ENCODE data around the gene SHROOM3. TPM values are rescaled to one million over a fixed set of nuclear protein-coding genes. Genes with fewer than 3 reads are reported as not detected.

Gene SHROOM3
- total RNA-seq, 4 donors from 2014 or later: 20.3 to 50.9 (median 34.9) TPM

GRCh38 chr4:76584241-76585152, 149.5 kb downstream of the SHROOM3 start:
- Histone ChIP-seq H3K9me3 (no peaks in the 10 kb centered on the region), H3K27me3 (no peaks in the 10 kb centered on the region), H3K4me3 (no peak overlapping the region), H3K36me3 (no peaks in the 10 kb centered on the region), H3K4me1 (peaks cover 0 to 24% (median 1%) of the 10 kb centered on the region in 3 donors), H3K27ac (no peak overlapping the region)
- 58 to 82% methylated on average over 9 of the region's 9 CpGs for WGBS, 2 donors
- no peak for DNase-seq
- intact Hi-C loops (cut with DNase I): no loop called here
- TF ChIP-seq, protein P1, sequence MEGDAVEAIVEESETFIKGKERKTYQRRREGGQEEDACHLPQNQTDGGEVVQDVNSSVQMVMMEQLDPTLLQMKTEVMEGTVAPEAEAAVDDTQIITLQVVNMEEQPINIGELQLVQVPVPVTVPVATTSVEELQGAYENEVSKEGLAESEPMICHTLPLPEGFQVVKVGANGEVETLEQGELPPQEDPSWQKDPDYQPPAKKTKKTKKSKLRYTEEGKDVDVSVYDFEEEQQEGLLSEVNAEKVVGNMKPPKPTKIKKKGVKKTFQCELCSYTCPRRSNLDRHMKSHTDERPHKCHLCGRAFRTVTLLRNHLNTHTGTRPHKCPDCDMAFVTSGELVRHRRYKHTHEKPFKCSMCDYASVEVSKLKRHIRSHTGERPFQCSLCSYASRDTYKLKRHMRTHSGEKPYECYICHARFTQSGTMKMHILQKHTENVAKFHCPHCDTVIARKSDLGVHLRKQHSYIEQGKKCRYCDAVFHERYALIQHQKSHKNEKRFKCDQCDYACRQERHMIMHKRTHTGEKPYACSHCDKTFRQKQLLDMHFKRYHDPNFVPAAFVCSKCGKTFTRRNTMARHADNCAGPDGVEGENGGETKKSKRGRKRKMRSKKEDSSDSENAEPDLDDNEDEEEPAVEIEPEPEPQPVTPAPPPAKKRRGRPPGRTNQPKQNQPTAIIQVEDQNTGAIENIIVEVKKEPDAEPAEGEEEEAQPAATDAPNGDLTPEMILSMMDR (IDR thresholded peaks at IDR 0.05): no peak
- no peak for TF ChIP-seq POLR2A (IDR thresholded peaks at IDR 0.05)

DNA sequence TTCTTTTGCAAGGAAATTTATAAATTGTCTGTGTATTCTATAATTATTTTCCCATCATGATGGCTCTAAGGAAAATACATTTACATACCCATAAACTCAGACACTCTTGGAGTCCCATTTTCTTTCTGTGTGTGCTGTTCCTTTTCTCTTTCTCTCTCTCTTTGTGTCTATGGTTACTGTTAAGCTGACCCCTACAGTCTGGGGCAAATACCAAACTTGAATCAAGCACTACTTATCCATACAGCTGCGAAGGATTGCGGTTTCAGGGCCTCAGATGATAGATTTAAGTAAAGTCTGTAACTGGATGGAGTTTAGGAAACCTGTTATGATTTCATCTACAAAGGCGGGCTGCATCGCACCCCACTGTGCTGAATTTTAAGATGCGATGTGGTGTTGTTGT, 150.2 kb downstream of the SHROOM3 start:
- H3K27ac ChIP-seq: peak overlapping the region in 1 of 4 donors; percentile 46
- WGBS, 2 donors: 77 to 93% methylated on average over 5 of the region's 5 CpGs
- H3K36me3 ChIP-seq: no peaks in the 10 kb centered on the region
- intact Hi-C loops (cut with DNase I): no loop called here
- TF ChIP-seq, protein P1 (IDR thresholded peaks at IDR 0.05): no peak
- no peak for TF ChIP-seq POLR2A (IDR thresholded peaks at IDR 0.05)
- DNase-seq: no peak
- no peaks in the 10 kb centered on the region for H3K27me3 ChIP-seq
- no peak overlapping the region for H3K4me3 ChIP-seq
- peaks cover 0 to 30% (median 7%) of the 10 kb centered on the region in 3 donors for H3K4me1 ChIP-seq
- H3K9me3 ChIP-seq: no peaks in the 10 kb centered on the region

DNA sequence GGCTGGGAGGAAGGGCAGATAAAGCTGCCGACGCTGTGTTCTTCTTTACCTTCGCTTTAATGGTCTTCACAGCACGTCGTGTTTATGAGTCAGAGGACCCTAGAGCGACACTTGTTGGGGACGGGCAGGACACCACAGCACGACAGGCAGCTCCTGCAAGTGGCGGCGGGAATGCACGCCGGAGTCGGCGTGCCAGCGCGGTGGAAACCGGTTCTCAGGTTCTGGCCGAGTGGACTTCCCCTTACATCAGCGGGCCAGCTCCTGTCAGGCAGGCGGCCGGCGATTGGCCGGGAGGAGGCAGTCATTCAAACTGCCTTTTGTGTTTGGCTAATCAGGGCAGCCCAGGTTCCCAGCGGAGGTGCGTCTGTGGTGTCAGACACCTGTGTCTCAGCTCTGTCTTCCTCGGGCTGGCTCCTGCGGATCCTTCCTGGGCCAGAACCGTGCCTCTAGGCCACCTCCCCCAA, 150.9 kb downstream of the SHROOM3 start:
- Histone ChIP-seq H3K9me3 (no peaks in the 10 kb centered on the region), H3K36me3 (no peaks in the 10 kb centered on the region), H3K27ac (peak overlapping the region; percentile 9 to 46 (median 22)), H3K4me3 (peak overlapping the region; percentile 14 to 57 (median 34)), H3K4me1 (peaks cover 0 to 35% (median 7%) of the 10 kb centered on the region in 3 donors), H3K27me3 (no peaks in the 10 kb centered on the region)
- 19% methylated on average over 9 to 15 of the region's 28 CpGs for WGBS, 2 donors
- TF ChIP-seq, protein P1 (IDR thresholded peaks at IDR 0.05): peak in 2 of 6 experiments; percentile 9 to 40
- no peak for TF ChIP-seq POLR2A (IDR thresholded peaks at IDR 0.05)
- intact Hi-C loops (cut with DNase I): no loop called here
- DNase-seq: no peak

- intact Hi-C loops (cut with DNase I): no loop called here
- Histone ChIP-seq H3K27me3 (no peaks in the 10 kb centered on the region), H3K36me3 (no peaks in the 10 kb centered on the region), H3K4me1 (peaks cover 0 to 35% (median 7%) of the 10 kb centered on the region in 3 donors), H3K27ac (no peak overlapping the region), H3K4me3 (no peak overlapping the region), H3K9me3 (no peaks in the 10 kb centered on the region)
- no peak for DNase-seq
- 75 to 83% methylated on average over 2 of the region's 2 CpGs for WGBS, 2 donors
- no peak for TF ChIP-seq POLR2A (IDR thresholded peaks at IDR 0.05)
- TF ChIP-seq, protein P1 (IDR thresholded peaks at IDR 0.05): no peak
Measured at GRCh38 chr4:76588274-76588673, 153.2 kb downstream of the SHROOM3 start.

DNA sequence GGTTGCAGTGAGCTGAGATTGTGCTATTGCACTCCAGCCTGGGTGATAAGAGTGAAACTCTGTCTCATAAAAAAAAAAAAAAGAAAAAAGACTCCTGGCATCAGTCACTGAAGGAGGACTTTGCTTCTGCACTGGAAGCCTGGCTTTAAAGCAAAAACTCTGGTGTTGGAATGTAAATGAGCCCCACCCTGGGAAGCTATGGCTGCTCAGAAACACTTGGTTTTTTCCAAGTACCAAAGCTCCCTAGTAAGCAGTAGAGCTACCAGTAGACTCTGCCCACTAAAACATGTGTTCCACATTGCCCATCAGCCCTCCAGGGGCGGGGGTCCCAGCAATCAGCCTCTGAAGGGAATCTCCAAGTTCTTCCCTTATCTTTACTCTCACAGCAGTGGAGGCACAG, 154.4 kb downstream of the SHROOM3 start:
- H3K36me3 ChIP-seq: no peaks in the 10 kb centered on the region
- intact Hi-C loops (cut with DNase I): no loop called here
- H3K4me3 ChIP-seq: no peak overlapping the region
- H3K4me1 ChIP-seq: peaks cover 0 to 35% (median 7%) of the 10 kb centered on the region in 3 donors
- no peaks in the 10 kb centered on the region for H3K27me3 ChIP-seq
- peak overlapping the region in 3 of 4 donors; percentile 13 to 51 (median 47) for H3K27ac ChIP-seq
- no peaks in the 10 kb centered on the region for H3K9me3 ChIP-seq
- no peak for DNase-seq
- WGBS, 2 donors: 0 to 42% methylated on average over 1 of the region's 1 CpG
- TF ChIP-seq POLR2A (IDR thresholded peaks at IDR 0.05): no peak
- TF ChIP-seq, protein P1 (IDR thresholded peaks at IDR 0.05): no peak
